Measurements from ENCODE around the gene APOL6.

APOL6 gene

GRCh38 chr22:35638001-35638400, 10.2 kb upstream of the APOL6 start:
- H3K9me3 ChIP-seq (ENCODE audit: low read length), result 0 out of 2 replicates have a peak, but pooled peaks cover 3% of the 10 kb centered on the region

GRCh38 chr22:35638410-35638809, 9.8 kb upstream of the APOL6 start:
- Histone ChIP-seq H3K9me2 (ENCODE audit: low read depth, low read length) (no peaks in the 10 kb centered on the region), H3K79me2 (ENCODE audit: insufficient read depth, low read length) (no peaks in the 10 kb centered on the region), H3K9me3 (ENCODE audit: low read length) (0 out of 2 replicates have a peak, but pooled peaks cover 3% of the 10 kb centered on the region), H3F3A (ENCODE audit: insufficient read depth, low read length) (no peaks in the 10 kb centered on the region), H3K4me2 (ENCODE audit: low read length) (no peak overlapping the region), H4K20me1 (ENCODE audit: insufficient read depth, low read length) (no peaks in the 10 kb centered on the region), H3K4me1 (ENCODE audit: insufficient read depth, low read length, severe bottlenecking) (peaks cover 20% of the 10 kb centered on the region), H2AFZ (ENCODE audit: low read length) (no peak overlapping the region), H3K9ac (ENCODE audit: low read length) (no peak overlapping the region), H3K27me3 (ENCODE audit: insufficient read depth, low read length) (no peaks in the 10 kb centered on the region), H3K4me3 (ENCODE audit: low read depth, low read length, poor library complexity, severe bottlenecking) (no peak overlapping the region), H3K27ac (ENCODE audit: low read depth, low read length, poor library complexity, severe bottlenecking) (no peak overlapping the region), H3K36me3 (ENCODE audit: insufficient read depth, low read length) (no peaks in the 10 kb centered on the region)
- TF ChIP-seq, protein P1, sequence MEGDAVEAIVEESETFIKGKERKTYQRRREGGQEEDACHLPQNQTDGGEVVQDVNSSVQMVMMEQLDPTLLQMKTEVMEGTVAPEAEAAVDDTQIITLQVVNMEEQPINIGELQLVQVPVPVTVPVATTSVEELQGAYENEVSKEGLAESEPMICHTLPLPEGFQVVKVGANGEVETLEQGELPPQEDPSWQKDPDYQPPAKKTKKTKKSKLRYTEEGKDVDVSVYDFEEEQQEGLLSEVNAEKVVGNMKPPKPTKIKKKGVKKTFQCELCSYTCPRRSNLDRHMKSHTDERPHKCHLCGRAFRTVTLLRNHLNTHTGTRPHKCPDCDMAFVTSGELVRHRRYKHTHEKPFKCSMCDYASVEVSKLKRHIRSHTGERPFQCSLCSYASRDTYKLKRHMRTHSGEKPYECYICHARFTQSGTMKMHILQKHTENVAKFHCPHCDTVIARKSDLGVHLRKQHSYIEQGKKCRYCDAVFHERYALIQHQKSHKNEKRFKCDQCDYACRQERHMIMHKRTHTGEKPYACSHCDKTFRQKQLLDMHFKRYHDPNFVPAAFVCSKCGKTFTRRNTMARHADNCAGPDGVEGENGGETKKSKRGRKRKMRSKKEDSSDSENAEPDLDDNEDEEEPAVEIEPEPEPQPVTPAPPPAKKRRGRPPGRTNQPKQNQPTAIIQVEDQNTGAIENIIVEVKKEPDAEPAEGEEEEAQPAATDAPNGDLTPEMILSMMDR (IDR thresholded peaks at IDR 0.05; ENCODE audit: low read length), result no peak
- no peak for TF ChIP-seq EZH2 (IDR thresholded peaks at IDR 0.05; ENCODE audit: borderline replicate concordance, low read length)

More at GRCh38 chr22:35638001-35638400, 10.2 kb upstream of the APOL6 start:
- no peak overlapping the region for H3K4me3 ChIP-seq (ENCODE audit: low read depth, low read length, poor library complexity, severe bottlenecking)
- no peaks in the 10 kb centered on the region for H3K27me3 ChIP-seq (ENCODE audit: insufficient read depth, low read length)
- TF ChIP-seq EZH2 (IDR thresholded peaks at IDR 0.05; ENCODE audit: borderline replicate concordance, low read length), result no peak
- TF ChIP-seq, protein P1 (IDR thresholded peaks at IDR 0.05; ENCODE audit: low read length), result no peak
- no peaks in the 10 kb centered on the region for H3K36me3 ChIP-seq (ENCODE audit: insufficient read depth, low read length)
- H3K27ac ChIP-seq (ENCODE audit: low read depth, low read length, poor library complexity, severe bottlenecking), result no peak overlapping the region
- no peaks in the 10 kb centered on the region for H4K20me1 ChIP-seq (ENCODE audit: insufficient read depth, low read length)
- no peaks in the 10 kb centered on the region for H3F3A ChIP-seq (ENCODE audit: insufficient read depth, low read length)
- H3K4me1 ChIP-seq (ENCODE audit: insufficient read depth, low read length, severe bottlenecking), result peaks cover 20% of the 10 kb centered on the region
- H3K79me2 ChIP-seq (ENCODE audit: insufficient read depth, low read length), result no peaks in the 10 kb centered on the region
- H3K9ac ChIP-seq (ENCODE audit: low read length), result no peak overlapping the region
- no peak overlapping the region for H3K4me2 ChIP-seq (ENCODE audit: low read length)
- no peaks in the 10 kb centered on the region for H3K9me2 ChIP-seq (ENCODE audit: low read depth, low read length)
- H2AFZ ChIP-seq (ENCODE audit: low read length), result no peak overlapping the region

GRCh38 chr22:35641494-35642120, 6.6 kb upstream of the APOL6 start:
- no peaks in the 10 kb centered on the region for H3F3A ChIP-seq (ENCODE audit: insufficient read depth, low read length)
- H3K27me3 ChIP-seq (ENCODE audit: insufficient read depth, low read length), result no peaks in the 10 kb centered on the region
- no peak overlapping the region for H2AFZ ChIP-seq (ENCODE audit: low read length)
- H3K9ac ChIP-seq (ENCODE audit: low read length), result no peak overlapping the region
- H3K9me2 ChIP-seq (ENCODE audit: low read depth, low read length), result no peaks in the 10 kb centered on the region
- H3K9me3 ChIP-seq (ENCODE audit: low read length), result no peaks in the 10 kb centered on the region
- H3K27ac ChIP-seq (ENCODE audit: low read depth, low read length, poor library complexity, severe bottlenecking), result no peak overlapping the region
- H4K20me1 ChIP-seq (ENCODE audit: insufficient read depth, low read length), result no peaks in the 10 kb centered on the region
- H3K4me1 ChIP-seq (ENCODE audit: insufficient read depth, low read length, severe bottlenecking), result peaks cover 13% of the 10 kb centered on the region
- no peak overlapping the region for H3K4me2 ChIP-seq (ENCODE audit: low read length)
- no peaks in the 10 kb centered on the region for H3K36me3 ChIP-seq (ENCODE audit: insufficient read depth, low read length)
- no peak for TF ChIP-seq EZH2 (IDR thresholded peaks at IDR 0.05; ENCODE audit: borderline replicate concordance, low read length)
- H3K4me3 ChIP-seq (ENCODE audit: low read depth, low read length, poor library complexity, severe bottlenecking), result no peak overlapping the region
- no peaks in the 10 kb centered on the region for H3K79me2 ChIP-seq (ENCODE audit: insufficient read depth, low read length)

GRCh38 chr22:35642305-35642741, 5.9 kb upstream of the APOL6 start:
- Histone ChIP-seq H3K9ac (ENCODE audit: low read length) (no peak overlapping the region), H3K4me1 (ENCODE audit: insufficient read depth, low read length, severe bottlenecking) (peaks cover 20% of the 10 kb centered on the region), H3K4me3 (ENCODE audit: low read depth, low read length, poor library complexity, severe bottlenecking) (no peak overlapping the region), H3K9me2 (ENCODE audit: low read depth, low read length) (no peaks in the 10 kb centered on the region), H3K79me2 (ENCODE audit: insufficient read depth, low read length) (no peaks in the 10 kb centered on the region), H4K20me1 (ENCODE audit: insufficient read depth, low read length) (no peaks in the 10 kb centered on the region), H3K27ac (ENCODE audit: low read depth, low read length, poor library complexity, severe bottlenecking) (no peak overlapping the region), H3K36me3 (ENCODE audit: insufficient read depth, low read length) (no peaks in the 10 kb centered on the region), H3F3A (ENCODE audit: insufficient read depth, low read length) (no peaks in the 10 kb centered on the region), H3K4me2 (ENCODE audit: low read length) (no peak overlapping the region), H3K27me3 (ENCODE audit: insufficient read depth, low read length) (no peaks in the 10 kb centered on the region), H3K9me3 (ENCODE audit: low read length) (no peaks in the 10 kb centered on the region), H2AFZ (ENCODE audit: low read length) (no peak overlapping the region)
- TF ChIP-seq, protein P1 (IDR thresholded peaks at IDR 0.05; ENCODE audit: low read length), result no peak
- no peak for TF ChIP-seq EZH2 (IDR thresholded peaks at IDR 0.05; ENCODE audit: borderline replicate concordance, low read length)

All from OCI-LY1 (cell line).